DMS79 treated with DMSO at 0.1 percent for 48 hours (cell line): ENCODE results near the gene EPB41L4A.

Source experiments
- DNase-seq: peaks from one replicate; lab custom pipeline; 2025; lab: John Stamatoyannopoulos, UW

The EPB41L4A gene

DNA sequence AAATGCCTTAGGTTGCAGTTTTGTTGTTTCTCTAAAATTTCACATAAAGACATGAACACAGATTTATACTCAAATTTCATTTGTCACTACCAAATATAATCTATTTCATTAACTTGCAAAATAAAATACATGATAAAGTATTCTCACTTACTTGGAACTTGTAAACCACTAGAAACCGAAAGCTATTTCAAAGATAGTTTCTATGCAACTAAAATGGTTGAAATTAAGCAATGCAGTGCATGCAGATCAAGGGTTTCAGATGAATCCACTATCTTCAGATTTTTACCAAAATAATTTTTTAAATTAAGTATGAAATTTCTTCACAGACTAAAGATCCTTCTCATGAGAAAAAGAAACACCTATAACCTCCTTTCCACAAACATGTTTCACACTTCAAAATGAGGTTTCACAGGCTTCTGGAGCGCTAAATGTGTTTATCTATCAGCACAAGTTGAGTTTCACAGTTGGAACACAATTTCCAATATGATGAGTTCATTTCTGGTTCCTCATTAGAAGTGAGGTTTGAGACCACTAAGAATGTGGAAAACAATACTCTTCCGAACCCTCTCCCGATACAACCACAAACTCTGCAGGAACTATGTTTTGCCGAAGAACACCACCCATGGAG is 63.9 kb downstream of the EPB41L4A start:
- DNase-seq: no peak

DNA sequence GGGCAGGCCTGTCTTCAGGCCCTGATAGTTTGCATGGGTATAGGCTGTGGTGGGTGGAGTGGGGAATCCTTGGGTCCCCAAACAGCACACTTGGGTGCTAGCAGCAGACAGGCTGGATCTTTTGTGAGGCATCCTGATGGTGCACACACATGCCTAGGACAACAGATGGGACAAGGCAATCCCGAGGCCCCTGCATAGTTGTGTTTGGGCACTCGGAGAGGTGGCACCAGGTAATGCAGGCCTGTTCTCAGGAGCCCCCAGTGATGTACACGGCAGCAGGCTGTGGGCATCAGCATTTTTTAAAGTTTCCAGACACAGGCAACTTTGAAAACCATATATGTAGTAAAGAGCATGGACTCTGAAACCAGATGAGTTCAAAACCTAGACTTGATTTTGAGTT is 65.4 kb downstream of the EPB41L4A start:
- no peak for DNase-seq

DNA sequence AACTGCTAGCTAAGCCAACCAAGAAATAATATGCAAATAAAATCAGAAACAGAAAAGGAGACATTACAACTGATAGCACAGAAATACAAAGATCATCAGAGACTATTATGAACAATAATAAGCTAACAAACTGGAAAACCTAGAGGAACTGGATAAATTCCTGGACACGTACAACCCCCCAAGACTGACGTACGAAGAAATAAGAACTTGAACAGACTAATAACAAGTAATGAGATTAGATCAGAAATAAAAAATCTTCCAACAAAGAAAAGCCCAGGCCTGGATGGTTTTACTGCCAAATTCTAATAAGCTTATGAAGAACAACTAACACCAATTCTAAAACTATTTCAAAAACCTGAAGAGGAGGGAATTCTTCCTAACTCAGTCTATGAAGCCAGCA is 67.9 kb downstream of the EPB41L4A start:
- DNase-seq: no peak

DNA sequence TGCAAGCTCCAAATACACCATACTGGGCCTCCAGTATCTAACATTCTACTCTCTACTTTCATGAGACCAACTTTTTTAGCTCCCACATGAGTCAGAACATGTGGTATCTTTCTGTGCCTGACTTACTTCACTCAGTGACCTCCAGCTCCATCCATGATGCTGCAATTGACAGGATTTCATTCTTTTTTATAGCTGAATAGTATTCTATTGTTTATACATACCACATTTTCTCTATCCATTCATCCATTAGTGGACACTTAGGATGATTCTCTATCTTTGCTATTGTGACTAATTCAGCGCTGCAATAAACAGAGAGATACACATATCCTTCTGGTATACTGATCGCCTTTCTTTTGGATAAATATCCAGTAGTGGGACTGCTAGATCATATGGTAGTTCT is 68.5 kb downstream of the EPB41L4A start:
- DNase-seq: no peak

DNA sequence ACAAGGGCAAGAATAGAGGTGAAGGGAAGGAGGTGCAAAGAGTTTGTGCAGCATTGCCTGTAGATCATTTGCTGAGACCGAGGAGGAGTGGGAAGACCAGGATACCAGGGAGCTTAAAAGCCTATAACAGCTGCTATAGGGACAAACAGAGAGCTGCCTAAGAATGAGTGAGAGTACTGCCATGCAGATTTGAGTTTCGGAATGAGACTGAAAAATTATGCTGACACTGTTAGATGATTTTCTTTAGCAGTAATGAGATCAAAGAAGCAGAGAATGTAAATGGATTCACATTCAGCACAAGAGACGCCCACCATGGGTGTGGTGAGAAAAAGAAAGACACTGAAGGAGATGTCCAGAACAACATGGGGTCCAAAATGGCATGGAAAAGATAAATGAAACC is 69.7 kb downstream of the EPB41L4A start:
- no peak for DNase-seq

DNA sequence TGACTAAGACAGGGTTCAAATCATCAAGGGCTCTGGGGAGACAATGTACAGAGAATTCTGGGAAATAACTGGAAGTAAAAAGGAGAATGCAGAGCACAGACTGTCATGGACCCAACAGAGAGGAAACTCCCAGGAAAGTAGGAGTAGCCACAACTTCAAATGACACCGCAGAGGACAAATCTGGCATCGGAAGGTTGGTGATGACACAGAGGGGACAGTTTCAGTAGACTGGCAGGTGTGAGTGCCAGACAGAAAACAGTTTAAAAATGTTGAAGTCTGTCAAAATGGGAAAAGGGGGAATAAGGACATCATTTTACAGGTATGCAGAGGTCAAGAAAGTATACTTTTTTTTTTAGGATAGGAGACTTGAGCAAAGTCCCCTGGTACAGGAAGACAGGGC is 70.2 kb downstream of the EPB41L4A start:
- no peak for DNase-seq

DNA sequence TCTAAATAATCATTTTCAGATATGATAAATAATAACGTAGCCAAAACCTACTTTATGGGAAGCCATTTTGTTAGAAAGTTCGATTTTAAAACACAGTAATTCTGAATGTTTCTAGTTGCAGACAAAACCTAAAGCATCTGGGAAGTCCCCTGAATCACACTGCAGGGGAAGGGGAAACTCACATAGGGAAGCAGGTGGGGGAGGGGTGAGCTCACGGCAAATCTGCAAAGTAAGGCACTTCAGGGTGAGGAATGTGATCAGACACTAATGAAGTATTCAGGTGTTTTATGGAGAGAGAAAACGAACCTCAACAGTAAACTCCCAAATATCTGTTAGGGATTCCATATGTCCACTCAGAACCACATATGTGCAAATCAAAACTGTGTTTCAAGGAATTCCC is 70.7 kb downstream of the EPB41L4A start:
- DNase-seq: no peak

DNA sequence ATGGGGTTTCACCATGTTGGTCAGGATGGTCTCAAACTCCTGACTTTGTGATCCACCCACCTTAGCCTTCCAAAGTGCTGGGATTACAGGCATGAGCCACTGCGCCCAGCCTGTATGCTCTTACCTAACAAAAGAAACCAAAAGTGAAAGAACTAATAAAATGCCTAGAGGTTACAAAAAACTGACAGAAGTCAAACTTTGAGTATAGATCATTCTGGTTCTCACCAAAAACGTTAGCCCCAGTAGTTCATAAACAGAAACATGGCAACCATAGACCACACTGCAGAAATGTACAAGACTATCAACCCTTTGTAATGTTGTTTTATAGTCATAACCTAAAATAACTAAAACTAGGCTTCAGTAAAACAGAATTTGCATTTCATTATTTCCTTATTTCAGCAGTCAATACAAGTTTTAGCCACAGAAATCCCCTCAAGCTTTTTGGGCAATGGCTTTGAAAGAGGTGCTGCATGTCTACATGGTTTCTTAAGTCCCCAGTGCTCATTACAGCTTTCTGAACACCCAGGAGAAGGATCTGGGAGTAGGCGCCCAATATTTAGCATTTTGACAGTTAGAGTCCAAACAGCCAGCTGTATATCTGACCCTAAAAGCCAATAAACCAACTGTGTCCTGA is 72.5 kb downstream of the EPB41L4A start:
- no peak for DNase-seq

DNA sequence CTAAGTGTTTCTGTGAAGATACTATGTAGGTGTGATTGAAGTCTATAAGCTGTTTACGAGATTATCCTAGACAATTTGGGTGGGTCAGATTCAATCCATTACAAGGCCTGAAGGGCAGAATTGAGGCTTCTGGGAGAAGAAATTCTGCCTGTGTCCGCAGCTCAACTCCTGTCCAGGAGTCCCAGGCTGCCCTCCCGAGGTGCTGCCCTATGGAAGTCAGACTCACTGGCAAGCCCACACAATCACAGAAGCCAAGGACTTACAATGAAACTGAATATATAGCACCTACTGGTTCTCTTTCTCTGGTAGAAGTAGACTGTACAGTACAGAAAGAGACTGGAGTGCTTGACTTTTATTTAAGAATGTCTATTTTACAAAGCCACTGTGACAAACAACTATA is 74.5 kb downstream of the EPB41L4A start:
- no peak for DNase-seq

DNA sequence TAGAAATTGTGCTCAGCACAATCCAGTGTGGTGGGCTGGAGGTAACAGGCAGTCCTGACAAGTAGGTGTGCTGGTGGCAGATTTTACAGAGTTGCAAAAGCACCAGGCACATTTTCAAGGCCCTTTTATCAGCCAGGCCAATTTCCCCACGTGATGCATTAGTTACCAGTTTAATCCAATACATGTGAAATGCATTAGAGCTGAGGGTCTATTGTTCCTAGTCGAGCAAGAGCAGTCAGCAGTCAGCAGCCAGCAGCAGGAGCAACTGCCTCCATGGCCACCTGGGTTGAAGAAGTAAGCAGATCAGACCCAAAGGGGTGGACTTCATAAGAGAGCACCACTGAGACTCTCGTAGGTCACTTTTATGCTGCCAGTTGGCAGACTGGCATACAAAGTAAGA is 76.7 kb downstream of the EPB41L4A start:
- no peak for DNase-seq

DNA sequence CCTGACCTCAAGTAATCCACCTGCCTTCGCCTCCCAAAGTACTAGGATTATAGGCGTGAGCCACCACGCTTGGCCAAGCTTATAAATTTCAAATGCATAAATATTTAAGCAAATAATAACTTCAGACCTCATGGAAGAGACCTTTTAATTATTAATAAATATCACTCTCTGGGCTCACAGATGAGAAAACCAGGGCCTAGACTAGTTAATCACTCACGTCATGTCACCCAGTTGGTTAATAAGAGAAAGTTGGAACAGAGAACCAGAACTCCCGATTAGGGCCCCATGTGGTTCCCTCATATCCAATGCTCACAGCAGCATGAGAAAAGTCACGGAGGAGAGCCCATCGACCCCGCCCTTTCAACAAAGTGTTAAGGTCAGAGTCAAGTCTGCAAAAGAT is 79.3 kb downstream of the EPB41L4A start:
- DNase-seq: no peak

DNA sequence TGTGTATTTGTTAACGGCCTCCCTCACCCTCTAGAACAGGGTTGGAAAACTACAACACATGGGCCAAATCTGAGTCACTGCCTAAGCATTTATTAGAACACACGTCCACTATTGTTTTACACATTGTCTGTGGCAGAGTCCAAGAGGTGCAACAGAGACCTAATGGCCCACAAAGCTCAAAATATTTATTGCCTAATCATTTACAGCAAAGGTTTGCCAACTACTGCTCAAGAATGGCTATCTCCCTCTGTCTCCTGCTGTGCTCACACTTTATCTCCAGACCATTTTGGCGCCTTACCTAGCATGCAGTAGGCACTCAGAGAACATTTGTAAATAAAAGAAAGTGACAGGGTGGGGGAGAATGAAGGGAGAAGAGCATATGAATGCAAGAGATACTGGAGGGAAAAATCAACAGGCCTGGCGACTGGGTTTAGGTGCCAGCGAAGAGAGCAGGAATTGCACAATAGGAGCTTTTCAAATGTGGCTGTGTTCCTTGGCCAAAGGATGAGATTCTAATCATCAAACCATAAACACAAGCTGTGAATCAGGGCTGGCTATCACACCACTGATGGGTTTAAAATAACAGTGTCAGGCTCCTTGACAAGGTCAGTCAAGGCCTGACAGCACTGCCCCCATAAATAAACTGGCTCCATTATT is 80.3 kb downstream of the EPB41L4A start:
- DNase-seq: no peak

DNA sequence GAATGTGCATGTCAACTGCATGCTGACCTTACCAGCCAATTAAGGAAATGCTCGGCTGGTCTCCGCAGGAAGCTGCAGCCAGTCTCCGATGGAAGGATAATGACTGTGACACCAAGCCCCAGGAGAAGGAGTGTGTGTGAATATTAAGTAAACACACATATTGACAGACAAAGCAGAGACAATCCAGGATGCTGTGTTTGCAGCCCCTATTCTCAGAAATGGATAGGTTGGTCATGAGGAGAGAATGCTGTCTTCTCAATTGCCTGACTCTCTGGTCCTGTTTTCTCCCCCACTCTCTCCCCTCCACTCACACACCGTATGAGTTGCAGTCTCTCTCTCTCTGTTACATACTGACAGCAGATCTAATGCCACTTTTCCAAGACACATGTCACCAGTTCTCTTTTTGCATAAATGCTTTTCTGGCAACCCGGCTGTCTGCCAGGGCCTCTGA is 85.7 kb downstream of the EPB41L4A start:
- DNase-seq: no peak

DNA sequence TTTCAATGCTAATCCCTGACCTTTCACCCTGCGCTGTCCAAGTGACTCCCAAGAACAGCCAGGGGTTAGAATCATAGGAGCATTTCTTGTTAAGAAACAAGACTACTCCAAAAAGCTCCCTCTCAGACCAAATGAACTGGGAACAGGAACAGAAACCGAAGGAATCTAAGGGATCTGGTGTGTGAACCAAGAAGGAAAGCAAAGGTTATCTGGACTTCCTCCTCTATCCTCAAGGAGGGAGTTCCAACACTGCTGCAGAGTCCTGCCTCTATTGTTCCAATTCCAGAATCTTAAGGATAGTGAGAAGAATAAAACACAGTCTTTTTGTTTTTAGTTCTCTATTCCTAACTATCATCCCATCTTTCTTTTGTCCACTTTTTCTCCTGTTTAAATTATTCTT is 87.2 kb downstream of the EPB41L4A start:
- no peak for DNase-seq

DNA sequence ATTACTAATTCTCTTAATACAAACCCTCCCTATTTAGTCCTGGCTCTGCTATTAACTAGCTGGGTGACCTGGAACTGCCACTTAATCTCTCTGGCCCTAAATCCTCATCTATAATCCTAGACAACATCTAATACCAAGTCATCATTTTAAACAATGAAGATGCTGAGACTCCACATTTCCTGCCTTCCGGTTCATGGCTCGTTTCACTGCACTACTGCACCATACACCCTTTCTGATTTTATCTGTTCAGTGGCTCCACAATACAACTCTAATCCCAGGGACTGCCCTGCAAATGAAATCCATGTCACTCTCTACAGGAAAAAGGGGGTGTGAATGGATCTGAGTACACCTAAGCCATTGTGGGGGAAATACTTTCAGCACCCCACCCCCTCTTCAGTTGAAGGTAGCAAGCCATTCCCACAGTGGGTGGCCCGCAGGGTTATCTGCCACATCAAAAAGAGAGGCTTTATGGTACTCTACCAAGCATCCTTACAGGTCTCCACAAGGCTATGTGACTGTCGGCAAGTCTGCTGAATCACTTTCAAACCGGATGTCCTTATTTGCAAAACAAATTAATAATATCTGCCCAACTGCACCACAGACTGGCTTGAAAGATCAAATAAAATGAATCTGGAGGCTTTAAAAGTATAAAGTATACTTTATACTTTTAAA is 89.5 kb downstream of the EPB41L4A start:
- no peak for DNase-seq

DNA sequence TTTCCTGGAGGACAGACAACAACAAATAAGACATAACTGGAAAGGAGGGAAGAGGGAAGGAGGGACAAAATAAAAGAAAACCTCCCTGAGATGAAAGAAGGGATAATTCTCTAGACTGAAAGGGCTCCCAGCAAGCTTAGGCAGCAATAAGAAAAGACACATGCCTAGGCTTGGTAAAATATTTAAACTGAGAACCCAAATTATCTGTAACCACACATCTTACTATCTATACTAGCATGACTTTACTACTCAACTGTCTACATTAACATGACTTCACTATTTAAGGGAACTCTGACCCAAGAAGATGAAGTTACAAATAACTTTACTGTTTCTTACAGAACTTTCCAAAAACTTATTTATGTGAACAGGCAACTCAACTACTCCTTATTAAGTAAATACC is 95.9 kb downstream of the EPB41L4A start:
- no peak for DNase-seq

DNA sequence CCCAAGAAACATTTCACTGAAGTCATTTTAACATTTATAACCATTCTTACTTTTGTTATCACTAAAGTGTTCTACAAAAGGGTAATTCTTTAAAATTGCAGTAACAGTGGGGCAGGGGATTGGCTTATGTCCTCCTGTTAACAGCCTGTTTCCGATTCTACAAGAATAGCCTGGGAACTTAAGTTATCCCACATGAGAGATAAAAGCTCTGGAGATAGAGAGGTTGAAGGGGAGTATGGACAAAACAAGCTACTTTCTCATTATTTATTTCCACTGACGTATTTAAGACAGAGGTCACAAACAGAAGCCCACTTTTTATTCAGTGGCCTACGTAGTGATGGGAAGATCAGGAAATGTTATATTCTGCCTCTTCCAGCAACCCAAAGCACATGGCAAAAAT is 98.7 kb downstream of the EPB41L4A start:
- no peak for DNase-seq

DNA sequence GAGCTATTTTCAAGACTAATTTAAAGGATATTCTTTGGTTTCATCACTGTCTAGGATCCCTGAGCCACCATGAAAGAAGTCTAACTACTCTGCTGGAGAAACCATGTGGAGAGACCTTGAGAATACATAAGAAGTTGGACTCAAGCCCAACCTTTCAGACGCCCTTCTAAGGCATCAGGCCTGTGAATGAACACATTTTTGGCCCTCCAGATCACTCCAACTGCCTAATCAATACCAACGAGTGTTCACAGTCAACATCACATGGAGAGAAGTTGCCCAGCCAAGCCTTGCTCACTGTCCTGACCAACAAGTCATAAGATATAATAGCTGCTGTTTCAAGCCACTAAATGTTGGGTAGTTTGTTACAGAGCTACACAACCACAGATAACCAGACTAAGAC is 100.7 kb downstream of the EPB41L4A start:
- DNase-seq: no peak

DNA sequence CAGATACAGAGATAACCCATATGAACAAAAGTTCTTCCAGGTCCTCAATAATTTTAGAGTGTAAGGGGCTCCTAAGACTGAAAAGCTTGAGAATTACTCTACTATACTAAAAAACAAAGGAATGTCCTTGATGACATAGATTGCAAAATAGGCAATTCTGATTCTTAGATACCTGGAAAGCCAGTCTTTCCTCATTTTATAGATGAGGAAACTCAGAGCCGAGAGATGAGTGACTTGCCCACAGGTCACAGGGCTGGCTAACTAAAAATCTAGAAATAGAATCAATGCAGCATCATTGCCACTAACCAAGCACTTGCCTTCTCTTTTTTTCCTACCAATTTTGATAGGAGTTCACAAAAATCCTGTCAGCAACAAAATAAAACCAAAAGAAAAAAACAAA is 101.2 kb downstream of the EPB41L4A start:
- DNase-seq: no peak

DNA sequence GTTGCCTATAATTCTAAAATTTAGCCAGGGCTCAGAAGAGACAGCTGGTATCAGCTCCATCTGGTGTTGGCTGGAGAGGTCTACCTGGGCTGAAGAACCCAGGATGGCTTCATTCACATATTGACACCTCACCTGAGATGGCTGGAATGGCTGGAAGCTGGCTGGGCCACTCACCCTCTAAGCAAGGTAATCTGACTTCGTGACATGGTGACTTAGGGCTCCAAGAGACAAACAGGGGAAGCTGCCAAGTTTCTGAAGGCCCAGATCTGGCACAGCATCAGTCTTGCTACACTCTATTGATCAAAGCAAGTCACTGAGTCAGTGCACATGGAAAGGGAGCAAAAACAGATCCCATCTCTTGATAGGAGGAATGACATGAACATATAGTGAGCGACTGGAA is 102.3 kb downstream of the EPB41L4A start:
- DNase-seq: no peak

DNA sequence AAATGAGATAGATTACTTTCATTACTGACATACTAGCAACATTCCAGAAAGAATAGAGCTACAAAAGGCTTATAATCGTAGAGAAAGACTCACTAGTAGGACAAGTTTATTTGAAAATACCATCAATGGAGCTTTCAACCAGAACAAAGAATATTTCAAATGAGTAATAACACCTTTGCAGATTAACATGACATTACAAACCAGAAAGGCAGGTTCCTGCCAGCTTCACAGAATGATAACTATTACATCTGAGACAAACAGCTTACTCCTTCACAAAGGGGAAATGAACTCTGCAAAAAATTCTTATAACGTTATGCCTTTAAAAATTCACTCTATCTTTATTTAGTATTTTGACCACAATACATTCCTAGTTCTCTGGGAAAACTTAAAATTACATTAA is 103.1 kb downstream of the EPB41L4A start:
- DNase-seq: no peak

DNA sequence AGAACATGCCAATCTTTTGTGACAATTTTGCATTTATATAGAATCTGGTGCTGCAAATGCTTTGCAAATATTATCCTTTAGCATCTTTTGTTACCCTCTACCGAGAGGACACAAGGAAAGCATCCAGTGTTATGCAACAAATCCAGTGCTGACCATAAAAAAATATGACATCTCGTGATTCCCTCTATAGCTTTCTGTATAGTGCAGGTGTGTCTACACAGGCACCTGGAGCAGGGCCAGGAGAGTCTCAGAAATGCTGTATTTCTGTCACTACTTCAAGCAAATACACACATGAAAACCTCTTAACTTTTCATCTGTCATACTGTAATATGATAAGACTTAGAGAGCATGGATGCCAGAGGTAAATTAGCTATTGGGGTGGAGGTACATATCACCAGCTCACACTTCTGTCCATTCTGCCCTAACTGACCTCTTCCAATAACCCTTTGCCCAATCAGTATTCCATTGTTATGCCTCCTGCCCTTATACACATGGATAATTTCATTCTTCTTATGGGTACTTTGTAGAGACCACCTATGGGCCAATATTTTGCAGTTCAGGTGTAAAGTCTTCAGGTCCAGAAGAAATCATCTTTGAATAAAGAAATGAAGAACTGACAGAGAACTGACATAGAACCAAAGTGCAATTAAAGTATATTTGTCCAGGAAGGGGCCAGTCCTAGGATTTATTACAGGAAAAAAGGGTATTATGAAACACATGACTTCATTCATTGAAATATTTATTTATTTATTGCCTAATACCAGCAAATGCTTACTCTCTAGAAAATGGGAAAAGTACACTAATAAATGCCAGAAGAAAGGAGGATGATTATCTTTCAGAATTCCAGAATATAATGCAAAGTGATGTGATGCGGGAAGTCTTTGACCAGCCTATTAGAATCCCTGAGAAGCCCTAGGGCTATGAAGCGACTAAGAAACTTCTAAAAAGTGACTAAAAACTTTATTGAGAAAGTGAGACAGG is 106.5 kb downstream of the EPB41L4A start:
- peak; percentile 26 for DNase-seq
